Caco-2 (cell line): Measurements from ENCODE around the gene SMG7. TPM values are rescaled to one million over a fixed set of nuclear protein-coding genes. Genes with fewer than 3 reads are reported as not detected.

ENCODE experiments used
- BruUV-seq: library from RNA; stranded (reverse); fragments of 400-500 nt; replicated peaks from 2 replicates; lab custom pipeline; 2021; lab: Mats Ljungman, UMichigan
- CTCF ChIA-PET: fragments of 300-600 bp; sonication (Branson Sonifier 250); formaldehyde crosslinking; loops from one replicate; lab custom pipeline; 2022; ENCODE audit warnings: antibody characterized with exemption; lab: Charles Lee
- POLR2A ChIA-PET: fragments of 300-600 bp; sonication (Branson Sonifier 250); formaldehyde crosslinking; loops from one replicate; lab custom pipeline; 2022; ENCODE audit warnings: antibody characterized with exemption; lab: Charles Lee
- DNase-seq, 2 experiments: peaks; one replicate each; pipeline versions ENCODE4 v3.0.0 to v3.0.0-alpha.2; 2020 to 2022
- H3K27me3 ChIP-seq: replicated peaks from 2 replicates; pipeline ENCODE4 v1.6.0; 2011; ENCODE audit warnings: low read length; ENCODE audit not compliant: control insufficient read depth, insufficient read depth
- H3K36me3 ChIP-seq: 2 replicates; pipeline ENCODE4 v1.5.1; 2011; ENCODE audit warnings: low read length; ENCODE audit not compliant: control insufficient read depth, insufficient read depth
- H3K4me1 ChIP-seq: fragments of 250-450 bp; sonication (Bioruptor Pico); 2 replicates; pipeline ENCODE4 v1.5.1; 2020; ENCODE audit warnings: mild to moderate bottlenecking
- H3K4me3 ChIP-seq: 2 replicates; pipeline ENCODE4 v1.5.1; 2011; ENCODE audit warnings: low read depth, mild to moderate bottlenecking, control low read depth, low read length
- H3K9me3 ChIP-seq: fragments of 250-450 bp; sonication (Bioruptor Pico); 2 replicates; pipeline ENCODE4 v1.5.1; 2020; ENCODE audit warnings: mild to moderate bottlenecking, moderate library complexity
- H3K27ac Mint-ChIP-seq: one replicate; pipeline ENCODE4 v1.8.0; 2022; ENCODE audit warnings: mixed read lengths; ENCODE audit not compliant: unreplicated experiment
- H3K27me3 Mint-ChIP-seq: one replicate; pipeline ENCODE4 v1.8.0; 2022; ENCODE audit warnings: mixed read lengths; ENCODE audit not compliant: insufficient read depth, unreplicated experiment
- H3K36me3 Mint-ChIP-seq: one replicate; pipeline ENCODE4 v1.8.0; 2022; ENCODE audit warnings: mild to moderate bottlenecking, mixed read lengths; ENCODE audit not compliant: insufficient read depth, unreplicated experiment
- H3K4me1 Mint-ChIP-seq: one replicate; pipeline ENCODE4 v1.8.0; 2022; ENCODE audit warnings: low read depth, mixed read lengths; ENCODE audit not compliant: unreplicated experiment
- H3K4me3 Mint-ChIP-seq: one replicate; pipeline ENCODE4 v1.8.0; 2022; ENCODE audit warnings: mild to moderate bottlenecking, moderate library complexity, mixed read lengths; ENCODE audit not compliant: unreplicated experiment
- H3K9me3 Mint-ChIP-seq: one replicate; pipeline ENCODE4 v1.8.0; 2022; ENCODE audit warnings: mixed read lengths; ENCODE audit not compliant: unreplicated experiment
- CTCF ChIP-seq, 2 experiments: fragments of 200-600 bp in 1 of 2; IDR thresholded peaks; 1 replicate in 1 of 2; 2 replicates in 1 of 2; pipeline versions ENCODE4 v1.5.1 to v1.8.0; 2011 to 2022; ENCODE audit warnings: antibody characterized with exemption in 1 of 2, control low read depth in 1 of 2, inconsistent platforms in 1 of 2, low read depth in 1 of 2, low read length in 1 of 2, mild to moderate bottlenecking in 1 of 2, moderate library complexity in 1 of 2; ENCODE audit not compliant: insufficient read depth in 1 of 2, severe bottlenecking in 1 of 2, unreplicated experiment in 1 of 2
- intact Hi-C: fragments of 100-400 bp; cut with micrococcal nuclease; formaldehyde crosslinking; loops from one replicate; pipeline ENCODE4 v1.10.0; 2022; ENCODE audit not compliant: unreplicated experiment
- total RNA-seq: library from RNA; stranded (reverse); gene quantifications from 2 replicates; pipeline ENCODE4 v1.2.3, GENCODE V29; 2022

SMG7 gene
- total RNA-seq, 1 experiment from 2014 or later: 57.8 TPM

- DNase-seq: no peak
- BruUV-seq: no TSS peak
- ChIA-PET CTCF (no interaction called here), POLR2A (no interaction called here)
- Mint-ChIP-seq H3K4me3 (no peak overlapping the region), H3K9me3 (no peaks in the 10 kb centered on the region), H3K4me1 (peaks cover 17% of the 10 kb centered on the region), H3K27me3 (no peaks in the 10 kb centered on the region), H3K27ac (peak overlapping the region; percentile 50), H3K36me3 (peaks cover 55% of the 10 kb centered on the region)
- no peaks in the 10 kb centered on the region; the same call in 1 of the 2 replicates for H3K4me1 ChIP-seq
- H3K27me3 ChIP-seq: no peaks in the 10 kb centered on the region
- intact Hi-C loops: loop anchor here (2.0 kb wide), 1 partner anchor 70 kb away; no protein-coding TSS in a partner anchor
- no peak overlapping the region for H3K4me3 ChIP-seq
- no peak for TF ChIP-seq CTCF (IDR thresholded peaks at IDR 0.05; ENCODE audit: insufficient read depth in 1 of 2, low read depth in 1 of 2, low read length in 1 of 2, severe bottlenecking in 1 of 2, unreplicated experiment in 1 of 2)
- H3K9me3 ChIP-seq: no peaks in the 10 kb centered on the region
- peaks cover 6% of the 10 kb centered on the region for H3K36me3 ChIP-seq
These were observed 80.1 kb downstream of the SMG7 start for GRCh38 chr1:183552441-183552840.

- Histone ChIP-seq H3K4me1 (no peaks in the 10 kb centered on the region; the same call in 1 of the 2 replicates), H3K36me3 (peaks cover 6% of the 10 kb centered on the region), H3K4me3 (no peak overlapping the region), H3K27me3 (no peaks in the 10 kb centered on the region), H3K9me3 (no peaks in the 10 kb centered on the region)
- Mint-ChIP-seq H3K36me3 (peaks cover 58% of the 10 kb centered on the region), H3K27ac (peak overlapping the region; percentile 50), H3K4me3 (peak overlapping the region; percentile 64), H3K4me1 (peaks cover 17% of the 10 kb centered on the region), H3K27me3 (no peaks in the 10 kb centered on the region), H3K9me3 (no peaks in the 10 kb centered on the region)
- intact Hi-C loops: loop anchor here (2.0 kb wide), 1 partner anchor 70 kb away; no protein-coding TSS in a partner anchor
- DNase-seq: no peak
- no TSS peak for BruUV-seq
- ChIA-PET CTCF (no interaction called here), POLR2A (no interaction called here)
- no peak for TF ChIP-seq CTCF (IDR thresholded peaks at IDR 0.05; ENCODE audit: insufficient read depth in 1 of 2, low read depth in 1 of 2, low read length in 1 of 2, severe bottlenecking in 1 of 2, unreplicated experiment in 1 of 2)
These were observed 80.6 kb downstream of the SMG7 start for GRCh38 chr1:183552891-183553290.

GRCh38 chr1:183553331-183553730 is 81.0 kb downstream of the SMG7 start:
- no peak for DNase-seq
- H3K4me3 ChIP-seq: no peak overlapping the region
- H3K27me3 Mint-ChIP-seq: no peaks in the 10 kb centered on the region
- no peaks in the 10 kb centered on the region for H3K9me3 Mint-ChIP-seq
- H3K36me3 Mint-ChIP-seq: peaks cover 58% of the 10 kb centered on the region
- BruUV-seq: no TSS peak
- H3K27me3 ChIP-seq: no peaks in the 10 kb centered on the region
- no peak for TF ChIP-seq CTCF (IDR thresholded peaks at IDR 0.05; ENCODE audit: insufficient read depth in 1 of 2, low read depth in 1 of 2, low read length in 1 of 2, severe bottlenecking in 1 of 2, unreplicated experiment in 1 of 2)
- CTCF ChIA-PET: interaction anchor here (0.6 to 1.4 kb wide), 6 partner anchors 8 to 363 kb away, joined by 3 to 4 read pairs (median 3); partner anchors contain the start of gene SMG7
- H3K9me3 ChIP-seq: no peaks in the 10 kb centered on the region
- H3K4me1 ChIP-seq: no peaks in the 10 kb centered on the region; the same call in 1 of the 2 replicates
- peak overlapping the region; percentile 64 for H3K4me3 Mint-ChIP-seq
- intact Hi-C loops: loop anchor here (2.0 kb wide), 1 partner anchor 69 kb away; no protein-coding TSS in a partner anchor
- peaks cover 17% of the 10 kb centered on the region for H3K4me1 Mint-ChIP-seq
- peaks cover 5% of the 10 kb centered on the region for H3K36me3 ChIP-seq
- POLR2A ChIA-PET: no interaction called here
- peak overlapping the region; percentile 50 for H3K27ac Mint-ChIP-seq
